ENCODE measurements around the gene PROCA1. TPM values are rescaled to one million over a fixed set of nuclear protein-coding genes. Genes with fewer than 3 reads are reported as not detected.

Gene PROCA1
- total RNA-seq, 1 experiment from 2014 or later = 2.7 TPM

- H3K4me1 ChIP-seq (ENCODE audit: low read length) = peaks cover 15% of the 10 kb centered on the region
- H3K36me3 ChIP-seq (ENCODE audit: insufficient read depth, low read length) = peaks cover 5% of the 10 kb centered on the region; the same call in 1 of the 2 replicates
- no peak overlapping the region for H3K9ac ChIP-seq (ENCODE audit: low read length)
- no peaks in the 10 kb centered on the region for H4K20me1 ChIP-seq (ENCODE audit: insufficient read depth, low read depth, low read length)
- no peaks in the 10 kb centered on the region for H3K79me2 ChIP-seq (ENCODE audit: low read length)
- no peak for DNase-seq
- H3K9me2 ChIP-seq (replicated peaks; ENCODE audit: insufficient read depth, low read length) = no peaks in the 10 kb centered on the region
- no peaks in the 10 kb centered on the region for H3K9me3 ChIP-seq (ENCODE audit: low read length)
- H2AFZ ChIP-seq (ENCODE audit: low read length) = no peak overlapping the region
- no peak overlapping the region for H3K4me2 ChIP-seq (ENCODE audit: low read depth, low read length, poor library complexity, severe bottlenecking)
- H3K27ac ChIP-seq (ENCODE audit: low read length) = no peak overlapping the region
- H3K4me3 ChIP-seq (ENCODE audit: low read length) = no peak overlapping the region
- no peaks in the 10 kb centered on the region for H3K27me3 ChIP-seq (ENCODE audit: low read length)
Measured at GRCh38 chr17:28706471-28707338, 5.0 kb downstream of the PROCA1 start.

- H3K9me3 ChIP-seq (ENCODE audit: low read length) = no peaks in the 10 kb centered on the region
- H3K4me3 ChIP-seq (ENCODE audit: low read length) = no peak overlapping the region
- no peak for DNase-seq
- H3K9me2 ChIP-seq (replicated peaks; ENCODE audit: insufficient read depth, low read length) = no peaks in the 10 kb centered on the region
- H3K4me2 ChIP-seq (ENCODE audit: low read depth, low read length, poor library complexity, severe bottlenecking) = no peak overlapping the region
- H3K27me3 ChIP-seq (ENCODE audit: low read length) = no peaks in the 10 kb centered on the region
- peaks cover 11% of the 10 kb centered on the region; the same call in 1 of the 2 replicates for H3K36me3 ChIP-seq (ENCODE audit: insufficient read depth, low read length)
- peaks cover 11% of the 10 kb centered on the region for H3K4me1 ChIP-seq (ENCODE audit: low read length)
- H3K79me2 ChIP-seq (ENCODE audit: low read length) = no peaks in the 10 kb centered on the region
- no peak overlapping the region for H2AFZ ChIP-seq (ENCODE audit: low read length)
- H3K27ac ChIP-seq (ENCODE audit: low read length) = no peak overlapping the region
- H3K9ac ChIP-seq (ENCODE audit: low read length) = no peak overlapping the region
- H4K20me1 ChIP-seq (ENCODE audit: insufficient read depth, low read depth, low read length) = no peaks in the 10 kb centered on the region
Measured at GRCh38 chr17:28705728-28706334, 5.9 kb downstream of the PROCA1 start.

DNA sequence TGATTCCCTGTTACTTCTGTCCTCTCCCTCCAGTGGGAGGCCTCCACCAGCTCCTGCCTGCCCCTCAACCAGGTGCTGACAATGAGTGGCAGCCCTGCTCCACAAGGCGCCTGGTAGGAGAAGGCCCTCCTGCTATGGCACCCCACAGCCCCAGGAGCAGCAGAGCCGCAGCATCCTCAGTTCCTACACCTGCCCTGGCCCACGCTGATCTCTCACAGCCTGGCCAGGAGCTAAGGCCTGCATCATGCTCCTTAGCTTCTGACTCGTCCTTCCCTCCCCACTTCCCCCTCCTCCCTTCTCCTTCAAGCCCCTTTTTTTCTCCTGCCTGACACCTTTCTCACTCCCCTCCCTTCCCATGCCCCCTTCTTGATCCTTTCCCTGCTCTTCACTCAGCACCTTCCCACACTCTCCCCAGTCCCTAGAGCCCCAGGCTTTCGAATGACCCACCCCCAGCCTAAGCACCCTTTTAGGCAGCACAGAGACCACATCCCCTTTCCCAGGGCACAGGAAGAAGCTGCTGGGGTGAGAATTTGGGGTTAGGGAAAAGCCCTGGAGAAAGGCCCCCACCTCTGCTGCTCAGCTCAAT lies 6.5 kb downstream of the PROCA1 start:
- no peak overlapping the region for H3K4me3 ChIP-seq (ENCODE audit: low read length)
- no peak overlapping the region for H2AFZ ChIP-seq (ENCODE audit: low read length)
- no peaks in the 10 kb centered on the region for H3K27me3 ChIP-seq (ENCODE audit: low read length)
- no peak for DNase-seq
- peaks cover 6% of the 10 kb centered on the region for H3K4me1 ChIP-seq (ENCODE audit: low read length)
- peaks cover 17% of the 10 kb centered on the region; the same call in 1 of the 2 replicates for H3K36me3 ChIP-seq (ENCODE audit: insufficient read depth, low read length)
- no peaks in the 10 kb centered on the region for H3K79me2 ChIP-seq (ENCODE audit: low read length)
- no peak overlapping the region for H3K27ac ChIP-seq (ENCODE audit: low read length)
- H3K9me2 ChIP-seq (replicated peaks; ENCODE audit: insufficient read depth, low read length) = no peaks in the 10 kb centered on the region
- no peaks in the 10 kb centered on the region for H4K20me1 ChIP-seq (ENCODE audit: insufficient read depth, low read depth, low read length)
- H3K4me2 ChIP-seq (ENCODE audit: low read depth, low read length, poor library complexity, severe bottlenecking) = no peak overlapping the region
- H3K9me3 ChIP-seq (ENCODE audit: low read length) = no peaks in the 10 kb centered on the region
- no peak overlapping the region for H3K9ac ChIP-seq (ENCODE audit: low read length)

GRCh38 chr17:28704219-28704858 lies 7.3 kb downstream of the PROCA1 start:
- Histone ChIP-seq H3K9me3 (ENCODE audit: low read length) (no peaks in the 10 kb centered on the region), H3K36me3 (ENCODE audit: insufficient read depth, low read length) (peaks cover 23% of the 10 kb centered on the region; the same call in 1 of the 2 replicates), H3K4me3 (ENCODE audit: low read length) (no peak overlapping the region), H4K20me1 (ENCODE audit: insufficient read depth, low read depth, low read length) (no peaks in the 10 kb centered on the region), H3K27me3 (ENCODE audit: low read length) (no peaks in the 10 kb centered on the region), H3K27ac (ENCODE audit: low read length) (no peak overlapping the region), H2AFZ (ENCODE audit: low read length) (no peak overlapping the region), H3K9ac (ENCODE audit: low read length) (no peak overlapping the region), H3K4me2 (ENCODE audit: low read depth, low read length, poor library complexity, severe bottlenecking) (no peak overlapping the region), H3K79me2 (ENCODE audit: low read length) (no peaks in the 10 kb centered on the region), H3K9me2 (replicated peaks; ENCODE audit: insufficient read depth, low read length) (no peaks in the 10 kb centered on the region), H3K4me1 (ENCODE audit: low read length) (no peaks in the 10 kb centered on the region)
- no peak for DNase-seq

- H3K9ac ChIP-seq (ENCODE audit: low read length) = no peak overlapping the region
- 0 out of 2 replicates have a peak, but pooled peaks cover 2% of the 10 kb centered on the region for H4K20me1 ChIP-seq (ENCODE audit: insufficient read depth, low read depth, low read length)
- no peak overlapping the region for H3K4me3 ChIP-seq (ENCODE audit: low read length)
- H3K27me3 ChIP-seq (ENCODE audit: low read length) = no peaks in the 10 kb centered on the region
- H3K9me3 ChIP-seq (ENCODE audit: low read length) = no peaks in the 10 kb centered on the region
- no peak for DNase-seq
- no peaks in the 10 kb centered on the region for H3K4me1 ChIP-seq (ENCODE audit: low read length)
- peaks cover 30% of the 10 kb centered on the region; the same call in 1 of the 2 replicates for H3K36me3 ChIP-seq (ENCODE audit: insufficient read depth, low read length)
- H3K4me2 ChIP-seq (ENCODE audit: low read depth, low read length, poor library complexity, severe bottlenecking) = no peak overlapping the region
- H2AFZ ChIP-seq (ENCODE audit: low read length) = no peak overlapping the region
- no peaks in the 10 kb centered on the region for H3K9me2 ChIP-seq (replicated peaks; ENCODE audit: insufficient read depth, low read length)
- H3K79me2 ChIP-seq (ENCODE audit: low read length) = no peaks in the 10 kb centered on the region
- no peak overlapping the region for H3K27ac ChIP-seq (ENCODE audit: low read length)
Measured at GRCh38 chr17:28703552-28704218, 8.0 kb downstream of the PROCA1 start.

DNA sequence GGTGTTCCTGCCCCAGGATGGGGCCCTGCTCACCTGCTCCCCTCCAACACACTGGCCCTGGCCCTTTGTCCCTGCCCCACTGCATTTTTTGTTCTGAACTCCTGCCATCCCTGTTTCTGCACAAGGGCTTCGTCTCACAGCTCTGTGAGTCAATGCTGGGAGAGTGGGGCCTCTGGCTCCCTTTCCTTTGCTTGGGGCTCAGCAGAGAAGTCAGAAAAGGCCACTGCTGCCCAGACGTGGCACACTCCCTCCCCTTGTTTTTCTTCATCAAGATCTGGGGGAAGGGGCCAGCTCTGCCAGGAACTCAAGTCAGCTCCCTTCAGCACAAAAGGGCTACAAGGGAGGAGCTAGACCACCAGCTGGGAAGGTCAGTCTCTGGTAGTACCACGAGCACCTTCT lies 8.9 kb downstream of the PROCA1 start:
- no peak for DNase-seq
- H3K4me1 ChIP-seq (ENCODE audit: low read length) = no peaks in the 10 kb centered on the region
- H3K9me2 ChIP-seq (replicated peaks; ENCODE audit: insufficient read depth, low read length) = no peaks in the 10 kb centered on the region
- H3K9ac ChIP-seq (ENCODE audit: low read length) = no peak overlapping the region
- H2AFZ ChIP-seq (ENCODE audit: low read length) = no peak overlapping the region
- H3K4me3 ChIP-seq (ENCODE audit: low read length) = no peak overlapping the region
- H3K36me3 ChIP-seq (ENCODE audit: insufficient read depth, low read length) = peaks cover 39% of the 10 kb centered on the region; the same call in 1 of the 2 replicates
- 0 out of 2 replicates have a peak, but pooled peaks cover 3% of the 10 kb centered on the region for H4K20me1 ChIP-seq (ENCODE audit: insufficient read depth, low read depth, low read length)
- H3K9me3 ChIP-seq (ENCODE audit: low read length) = no peaks in the 10 kb centered on the region
- H3K79me2 ChIP-seq (ENCODE audit: low read length) = no peaks in the 10 kb centered on the region
- no peaks in the 10 kb centered on the region for H3K27me3 ChIP-seq (ENCODE audit: low read length)
- H3K27ac ChIP-seq (ENCODE audit: low read length) = no peak overlapping the region
- H3K4me2 ChIP-seq (ENCODE audit: low read depth, low read length, poor library complexity, severe bottlenecking) = no peak overlapping the region

DNA sequence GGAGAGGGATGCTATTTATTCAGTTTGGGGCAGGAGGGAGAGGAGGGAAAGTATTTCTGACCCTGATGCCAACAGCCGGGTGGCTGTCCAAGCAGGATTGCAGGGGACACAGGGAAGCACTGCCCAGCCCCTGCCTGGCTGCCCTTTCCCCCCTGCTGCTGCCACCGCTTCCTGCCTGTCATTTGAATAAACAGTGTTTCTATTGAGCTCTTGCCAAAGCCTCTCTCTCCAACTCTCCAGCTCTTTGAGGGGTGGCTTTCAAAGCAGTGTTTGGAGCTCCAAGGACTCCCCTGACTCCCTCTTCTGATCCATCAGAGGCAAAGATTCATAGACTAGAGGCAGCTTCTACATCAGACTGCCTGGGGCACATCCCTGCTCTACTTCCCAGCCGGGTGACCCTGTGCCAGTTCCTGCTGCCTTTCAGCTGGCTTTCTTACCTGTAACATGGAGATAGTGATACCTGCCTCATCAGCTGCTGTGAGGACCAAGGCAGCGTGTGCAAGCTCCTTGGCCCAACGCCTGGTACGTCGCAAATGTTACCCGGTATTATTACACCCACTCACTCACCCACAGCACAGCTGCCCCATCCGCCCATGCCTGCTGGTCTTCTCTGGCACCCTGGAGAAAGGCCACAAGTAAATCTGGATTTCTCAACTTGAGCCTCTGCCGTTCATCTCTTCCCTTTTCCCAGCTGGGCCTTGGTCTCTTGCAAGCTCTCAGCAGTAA lies 9.5 kb downstream of the PROCA1 start:
- Histone ChIP-seq H3K4me3 (ENCODE audit: low read length) (no peak overlapping the region), H3K27me3 (ENCODE audit: low read length) (no peaks in the 10 kb centered on the region), H3K9me2 (replicated peaks; ENCODE audit: insufficient read depth, low read length) (no peaks in the 10 kb centered on the region), H3K36me3 (ENCODE audit: insufficient read depth, low read length) (peaks cover 44% of the 10 kb centered on the region; the same call in 1 of the 2 replicates), H3K27ac (ENCODE audit: low read length) (no peak overlapping the region), H2AFZ (ENCODE audit: low read length) (no peak overlapping the region), H3K9ac (ENCODE audit: low read length) (no peak overlapping the region), H3K9me3 (ENCODE audit: low read length) (no peaks in the 10 kb centered on the region), H3K4me2 (ENCODE audit: low read depth, low read length, poor library complexity, severe bottlenecking) (no peak overlapping the region), H3K79me2 (ENCODE audit: low read length) (no peaks in the 10 kb centered on the region), H3K4me1 (ENCODE audit: low read length) (no peaks in the 10 kb centered on the region), H4K20me1 (ENCODE audit: insufficient read depth, low read depth, low read length) (0 out of 2 replicates have a peak, but pooled peaks cover 3% of the 10 kb centered on the region)
- no peak for DNase-seq
